Ovary (tissue), 9 donors: Measurements from ENCODE around the gene DDX18. TPM values are rescaled to one million over a fixed set of nuclear protein-coding genes. Genes with fewer than 3 reads are reported as not detected.

Source experiments
- DNase-seq, 5 donors: peaks; one replicate each; pipeline ENCODE4 v3.0.0-alpha.2; 2019 to 2020
- H3K27ac ChIP-seq, 2 donors: fragments of 200-600 bp; one replicate each; pipeline versions ENCODE4 v1.5.1 to v1.8.0; 2019 to 2022
- H3K27me3 ChIP-seq: fragments of 200-600 bp; one replicate; pipeline ENCODE4 v1.8.0; 2022
- H3K36me3 ChIP-seq: fragments of 200-600 bp; sonication (generic); one replicate; pipeline ENCODE4 v1.5.1; 2019
- H3K4me1 ChIP-seq: one replicate; pipeline ENCODE4 v1.8.1; 2013; ENCODE audit warnings: mild to moderate bottlenecking, moderate library complexity; ENCODE audit not compliant: insufficient read depth
- H3K4me3 ChIP-seq: fragments of 200-600 bp; sonication (generic); one replicate; pipeline ENCODE4 v1.5.1; 2017
- H3K9me3 ChIP-seq, 2 donors: fragments of 200-600 bp in 1 of 2; sonication (generic) in 1 of 2; one replicate each; pipeline versions ENCODE4 v1.5.1 to v1.8.1; 2013 to 2019; ENCODE audit warnings: mild to moderate bottlenecking in 1 of 2, moderate library complexity in 1 of 2
- EP300 ChIP-seq: sonication (generic); formaldehyde crosslinking; IDR thresholded peaks from one replicate; pipeline ENCODE4 v1.6.1; 2017; ENCODE audit warnings: antibody characterized with exemption
- POLR2A ChIP-seq: fragments of 450-650 bp; IDR thresholded peaks from one replicate; pipeline ENCODE4 v1.6.1; 2017; ENCODE audit warnings: antibody characterized with exemption, mild to moderate bottlenecking, moderate library complexity
- WGBS, 3 donors: extraction: QIAGEN DNeasy Blood & Tissue Kit in 1 of 3; methylation state at CpG; one replicate each; pipeline versions ENCODE4 v1.1.5 to v1.1.7; 2013 to 2017; 5-methylcytosine and 5-hydroxymethylcytosine counted together
- intact Hi-C, 4 donors: fragments of 100-400 bp; cut with DNase I; formaldehyde crosslinking; loops; one replicate each; pipeline versions ENCODE4 v1.11.0 to v1.15.1; 2022 to 2023
- polyA plus RNA-seq, 2 donors: library from polyadenylated mRNA; stranded (reverse); fragments of 200-250 nt in 1 of 2; fragments of 350-450 nt in 1 of 2; fragmentation: Illumina TruSeq in 1 of 2; extraction: RNeasy Lipid Tissue Mini Kit (QIAGEN cat#74804) in 1 of 2; gene quantifications; one replicate each; pipeline ENCODE4 v1.2.3, GENCODE V29; 2013 to 2014
- total RNA-seq, 7 donors: library from RNA; depleted of rRNA in 2 of 7; stranded (reverse); fragments of >200 nt in 2 of 7; fragmentation: NEBNext Ultra II Directional in 3 of 7; extraction: Animal tissue kit (Norgen Biotek cat#: 25700) in 3 of 7; gene quantifications; one replicate each; pipeline versions ENCODE4 v1.1.0 to v1.2.4, GENCODE V29; 2016 to 2023
- TF ChIP-seq, protein P1 (sequence below), 3 donors: fragments of 450-650 bp in 2 of 3; fragments of 200-600 bp in 1 of 3; IDR thresholded peaks; one replicate each; pipeline versions ENCODE4 v1.5.1 to v1.8.0; 2016 to 2022; ENCODE audit warnings: antibody characterized with exemption in 3 of 3, mild to moderate bottlenecking in 1 of 3
- donor health status: DM: no; HTN: no; CAD: no; lungs with moderate emphysema.
- donor health status: DM: no; HTN: no; CAD: no.
- donor health status: Bipolar disorder and iron deficiency.
- donor health status: DM: yes; HTN: yes; CAD: no.
- donor health status: DM: no; HTN: no; CAD: no.
- donor health status: DM: yes; HTN: yes; CAD: no.

The DDX18 gene
- total and polyA plus RNA-seq, 9 donors, result 24.3 to 65.0 (median 48.9) TPM

DNA sequence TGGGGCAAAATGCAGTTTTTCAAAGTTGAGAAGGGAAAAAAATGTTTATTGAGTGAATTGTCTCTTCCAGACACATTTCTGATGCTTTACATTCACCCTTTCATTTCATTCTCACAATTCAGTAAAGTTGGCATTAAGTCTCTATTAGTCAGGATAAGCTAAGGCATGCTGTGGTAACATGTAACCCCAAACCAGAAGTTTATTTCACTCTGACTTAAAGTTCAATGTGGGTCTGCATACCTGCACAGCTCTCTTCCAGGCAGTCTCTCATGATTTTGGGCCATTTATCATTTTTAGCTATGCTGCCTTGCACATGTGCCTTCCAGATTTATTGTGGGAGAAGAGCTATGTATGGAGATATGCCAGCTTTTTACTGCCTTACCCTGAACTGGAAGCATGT lies 48.0 kb downstream of the DDX18 start:
- H3K36me3 ChIP-seq, result no peaks in the 10 kb centered on the region
- TF ChIP-seq EP300 (no peak), POLR2A (no peak)
- TF ChIP-seq, protein P1, sequence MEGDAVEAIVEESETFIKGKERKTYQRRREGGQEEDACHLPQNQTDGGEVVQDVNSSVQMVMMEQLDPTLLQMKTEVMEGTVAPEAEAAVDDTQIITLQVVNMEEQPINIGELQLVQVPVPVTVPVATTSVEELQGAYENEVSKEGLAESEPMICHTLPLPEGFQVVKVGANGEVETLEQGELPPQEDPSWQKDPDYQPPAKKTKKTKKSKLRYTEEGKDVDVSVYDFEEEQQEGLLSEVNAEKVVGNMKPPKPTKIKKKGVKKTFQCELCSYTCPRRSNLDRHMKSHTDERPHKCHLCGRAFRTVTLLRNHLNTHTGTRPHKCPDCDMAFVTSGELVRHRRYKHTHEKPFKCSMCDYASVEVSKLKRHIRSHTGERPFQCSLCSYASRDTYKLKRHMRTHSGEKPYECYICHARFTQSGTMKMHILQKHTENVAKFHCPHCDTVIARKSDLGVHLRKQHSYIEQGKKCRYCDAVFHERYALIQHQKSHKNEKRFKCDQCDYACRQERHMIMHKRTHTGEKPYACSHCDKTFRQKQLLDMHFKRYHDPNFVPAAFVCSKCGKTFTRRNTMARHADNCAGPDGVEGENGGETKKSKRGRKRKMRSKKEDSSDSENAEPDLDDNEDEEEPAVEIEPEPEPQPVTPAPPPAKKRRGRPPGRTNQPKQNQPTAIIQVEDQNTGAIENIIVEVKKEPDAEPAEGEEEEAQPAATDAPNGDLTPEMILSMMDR (IDR thresholded peaks at IDR 0.05), result no peak
- intact Hi-C loops, result loop anchor here in 1 of 4 donors (10.0 kb wide), 1 partner anchor 958 kb away; no protein-coding TSS in a partner anchor
- no peak for DNase-seq
- H3K4me3 ChIP-seq, result no peak overlapping the region
- H3K27me3 ChIP-seq, result no peaks in the 10 kb centered on the region
- H3K9me3 ChIP-seq, result no peaks in the 10 kb centered on the region
- no peaks in the 10 kb centered on the region for H3K4me1 ChIP-seq
- no peak overlapping the region for H3K27ac ChIP-seq

DNA sequence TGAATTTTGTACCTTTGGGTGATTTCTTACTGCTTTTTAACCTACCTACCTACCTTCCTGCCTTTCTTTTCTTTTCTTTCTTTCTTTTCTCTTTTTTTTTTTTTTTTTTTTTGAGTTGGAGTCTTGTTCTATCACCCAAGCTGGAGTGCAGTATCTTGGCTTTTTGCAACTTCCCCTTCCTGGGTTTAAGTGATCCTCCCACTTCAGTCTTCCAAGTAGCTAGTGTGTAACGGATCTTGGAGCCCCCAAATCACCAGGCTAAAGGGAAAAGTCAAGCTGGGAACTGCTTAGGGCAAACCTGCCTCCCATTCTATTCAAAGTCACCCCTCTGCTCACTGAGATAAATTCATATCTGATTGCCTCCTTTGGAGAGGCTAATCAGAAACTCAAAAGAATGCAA lies 61.3 kb downstream of the DDX18 start:
- DNase-seq, result no peak
- TF ChIP-seq POLR2A (no peak), EP300 (no peak)
- TF ChIP-seq, protein P1 (IDR thresholded peaks at IDR 0.05), result no peak
- Histone ChIP-seq H3K9me3 (no peaks in the 10 kb centered on the region), H3K4me1 (no peaks in the 10 kb centered on the region), H3K27ac (no peak overlapping the region), H3K27me3 (no peaks in the 10 kb centered on the region), H3K36me3 (no peaks in the 10 kb centered on the region), H3K4me3 (no peak overlapping the region)
- intact Hi-C loops, result no loop called here
- 17 to 42% (median 31%) methylated on average over 1 of the region's 1 CpG for WGBS, 3 donors

DNA sequence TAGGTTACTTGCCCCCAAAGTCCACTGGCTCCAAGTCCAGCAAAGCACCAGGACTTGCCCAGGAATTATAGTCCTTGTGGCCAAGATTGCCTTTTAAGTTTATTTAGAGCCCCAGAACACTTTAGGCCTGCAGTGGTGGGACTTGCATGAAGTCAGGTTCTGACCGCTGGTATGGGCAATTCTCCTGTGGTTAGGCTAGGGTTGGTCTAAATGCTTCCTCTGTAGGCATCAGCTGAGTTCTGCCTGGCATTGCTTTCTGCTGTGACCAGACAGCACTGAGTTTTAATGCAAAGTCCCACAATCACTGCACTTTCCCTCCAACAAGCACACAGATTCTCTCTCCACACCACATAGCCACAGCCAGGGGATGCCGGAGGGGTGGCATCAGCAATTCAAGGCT lies 64.5 kb downstream of the DDX18 start:
- Histone ChIP-seq H3K9me3 (no peaks in the 10 kb centered on the region), H3K27ac (no peak overlapping the region), H3K4me3 (no peak overlapping the region), H3K27me3 (no peaks in the 10 kb centered on the region), H3K4me1 (no peaks in the 10 kb centered on the region), H3K36me3 (no peaks in the 10 kb centered on the region)
- DNase-seq, result no peak
- no peak for TF ChIP-seq POLR2A
- TF ChIP-seq EP300, result no peak
- TF ChIP-seq, protein P1 (IDR thresholded peaks at IDR 0.05), result no peak
- WGBS, 3 donors, result 84 to 87% (median 84%) methylated on average over 2 of the region's 2 CpGs
- intact Hi-C loops, result no loop called here

Other genes starting within 250 kb of the DDX18 start
- gene CCDC93, start 199.4 kb downstream of the DDX18 start, total RNA-seq, result 10 to 100 TPM; 14.5 to 33.8 (median 26.4) TPM
- 10 to 100 TPM; 10.3 to 25.4 TPM for gene CCDC93, start 199.4 kb downstream of the DDX18 start, polyA plus RNA-seq